ENCODE results near the gene POLR1A.
A peak's percentile ranks its signal among the peaks of the same experiment; 100 is the strongest.

POLR1A gene

GRCh38 chr2:86036669-86037138 lies 69.0 kb downstream of the POLR1A start:
- DNase-seq = peak; percentile 85

GRCh38 chr2:86035883-86036668 lies 69.6 kb downstream of the POLR1A start:
- peak; percentile 84 for DNase-seq

- DNase-seq = peak; percentile 45
Observed at GRCh38 chr2:86035376-86035882, 70.3 kb downstream of the POLR1A start.

GRCh38 chr2:86033751-86034692 lies 71.7 kb downstream of the POLR1A start:
- DNase-seq = no peak

- DNase-seq = no peak
Observed at GRCh38 chr2:86032861-86033595, 72.7 kb downstream of the POLR1A start.

GRCh38 chr2:86031606-86032005 lies 74.1 kb downstream of the POLR1A start:
- DNase-seq = peak; percentile 27

- peak; percentile 32 for DNase-seq
Observed at GRCh38 chr2:86031151-86031550, 74.5 kb downstream of the POLR1A start.

GRCh38 chr2:86029873-86030272 lies 75.8 kb downstream of the POLR1A start:
- no peak for DNase-seq

- no peak for DNase-seq
Observed at GRCh38 chr2:86028766-86029381, 76.8 kb downstream of the POLR1A start.

GRCh38 chr2:86027922-86028765 lies 77.5 kb downstream of the POLR1A start:
- no peak for DNase-seq

- peak; percentile 36 for DNase-seq
Observed at GRCh38 chr2:86027196-86027921, 78.3 kb downstream of the POLR1A start.

- no peak for DNase-seq
Observed at GRCh38 chr2:86026744-86027065, 79.0 kb downstream of the POLR1A start.

GRCh38 chr2:86025976-86026743 lies 79.5 kb downstream of the POLR1A start:
- peak; percentile 43 for DNase-seq

- DNase-seq = peak; percentile 6
Observed at GRCh38 chr2:86025229-86025820, 80.4 kb downstream of the POLR1A start.

- DNase-seq = no peak
Observed at GRCh38 chr2:86023366-86023712, 82.3 kb downstream of the POLR1A start.

- peak; percentile 20 for DNase-seq
Observed at GRCh38 chr2:86022661-86023365, 82.9 kb downstream of the POLR1A start.

GRCh38 chr2:86021396-86022378 lies 84.0 kb downstream of the POLR1A start:
- DNase-seq = peak; percentile 39

GRCh38 chr2:86020984-86021383 lies 84.7 kb downstream of the POLR1A start:
- DNase-seq = peak; percentile 74

All from right forelimb (tissue), 1 donor.